Measurements from ENCODE around the gene CLECL1. TPM values are rescaled to one million over a fixed set of nuclear protein-coding genes. Genes with fewer than 3 reads are reported as not detected.

Gene CLECL1
- total and polyA plus RNA-seq, 2 of the 8 experiments (the other 6 are each of a cell fraction or from before 2014, with no cell fraction given): not detected

DNA sequence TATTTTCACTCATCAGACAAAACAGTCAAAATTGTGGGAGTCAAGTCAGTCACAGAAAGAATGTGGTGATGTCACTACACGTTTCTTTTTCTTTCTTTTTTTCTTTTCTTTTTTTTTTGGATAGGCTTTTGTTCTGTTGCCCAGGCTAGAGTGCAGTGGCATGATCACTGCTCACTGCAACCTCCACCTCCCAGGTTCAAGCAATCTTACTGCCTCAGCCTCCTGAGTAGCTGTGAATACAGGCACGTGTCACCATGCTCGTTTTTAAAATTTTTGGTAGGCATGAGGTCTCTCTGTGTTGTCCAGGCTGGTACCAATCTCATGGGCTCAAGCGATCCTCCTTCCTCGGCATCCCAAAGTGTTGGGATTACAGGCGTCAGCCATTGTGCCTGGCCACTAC lies 2.3 kb downstream of the CLECL1 start (continued):
- TF ChIP-seq, protein P1, sequence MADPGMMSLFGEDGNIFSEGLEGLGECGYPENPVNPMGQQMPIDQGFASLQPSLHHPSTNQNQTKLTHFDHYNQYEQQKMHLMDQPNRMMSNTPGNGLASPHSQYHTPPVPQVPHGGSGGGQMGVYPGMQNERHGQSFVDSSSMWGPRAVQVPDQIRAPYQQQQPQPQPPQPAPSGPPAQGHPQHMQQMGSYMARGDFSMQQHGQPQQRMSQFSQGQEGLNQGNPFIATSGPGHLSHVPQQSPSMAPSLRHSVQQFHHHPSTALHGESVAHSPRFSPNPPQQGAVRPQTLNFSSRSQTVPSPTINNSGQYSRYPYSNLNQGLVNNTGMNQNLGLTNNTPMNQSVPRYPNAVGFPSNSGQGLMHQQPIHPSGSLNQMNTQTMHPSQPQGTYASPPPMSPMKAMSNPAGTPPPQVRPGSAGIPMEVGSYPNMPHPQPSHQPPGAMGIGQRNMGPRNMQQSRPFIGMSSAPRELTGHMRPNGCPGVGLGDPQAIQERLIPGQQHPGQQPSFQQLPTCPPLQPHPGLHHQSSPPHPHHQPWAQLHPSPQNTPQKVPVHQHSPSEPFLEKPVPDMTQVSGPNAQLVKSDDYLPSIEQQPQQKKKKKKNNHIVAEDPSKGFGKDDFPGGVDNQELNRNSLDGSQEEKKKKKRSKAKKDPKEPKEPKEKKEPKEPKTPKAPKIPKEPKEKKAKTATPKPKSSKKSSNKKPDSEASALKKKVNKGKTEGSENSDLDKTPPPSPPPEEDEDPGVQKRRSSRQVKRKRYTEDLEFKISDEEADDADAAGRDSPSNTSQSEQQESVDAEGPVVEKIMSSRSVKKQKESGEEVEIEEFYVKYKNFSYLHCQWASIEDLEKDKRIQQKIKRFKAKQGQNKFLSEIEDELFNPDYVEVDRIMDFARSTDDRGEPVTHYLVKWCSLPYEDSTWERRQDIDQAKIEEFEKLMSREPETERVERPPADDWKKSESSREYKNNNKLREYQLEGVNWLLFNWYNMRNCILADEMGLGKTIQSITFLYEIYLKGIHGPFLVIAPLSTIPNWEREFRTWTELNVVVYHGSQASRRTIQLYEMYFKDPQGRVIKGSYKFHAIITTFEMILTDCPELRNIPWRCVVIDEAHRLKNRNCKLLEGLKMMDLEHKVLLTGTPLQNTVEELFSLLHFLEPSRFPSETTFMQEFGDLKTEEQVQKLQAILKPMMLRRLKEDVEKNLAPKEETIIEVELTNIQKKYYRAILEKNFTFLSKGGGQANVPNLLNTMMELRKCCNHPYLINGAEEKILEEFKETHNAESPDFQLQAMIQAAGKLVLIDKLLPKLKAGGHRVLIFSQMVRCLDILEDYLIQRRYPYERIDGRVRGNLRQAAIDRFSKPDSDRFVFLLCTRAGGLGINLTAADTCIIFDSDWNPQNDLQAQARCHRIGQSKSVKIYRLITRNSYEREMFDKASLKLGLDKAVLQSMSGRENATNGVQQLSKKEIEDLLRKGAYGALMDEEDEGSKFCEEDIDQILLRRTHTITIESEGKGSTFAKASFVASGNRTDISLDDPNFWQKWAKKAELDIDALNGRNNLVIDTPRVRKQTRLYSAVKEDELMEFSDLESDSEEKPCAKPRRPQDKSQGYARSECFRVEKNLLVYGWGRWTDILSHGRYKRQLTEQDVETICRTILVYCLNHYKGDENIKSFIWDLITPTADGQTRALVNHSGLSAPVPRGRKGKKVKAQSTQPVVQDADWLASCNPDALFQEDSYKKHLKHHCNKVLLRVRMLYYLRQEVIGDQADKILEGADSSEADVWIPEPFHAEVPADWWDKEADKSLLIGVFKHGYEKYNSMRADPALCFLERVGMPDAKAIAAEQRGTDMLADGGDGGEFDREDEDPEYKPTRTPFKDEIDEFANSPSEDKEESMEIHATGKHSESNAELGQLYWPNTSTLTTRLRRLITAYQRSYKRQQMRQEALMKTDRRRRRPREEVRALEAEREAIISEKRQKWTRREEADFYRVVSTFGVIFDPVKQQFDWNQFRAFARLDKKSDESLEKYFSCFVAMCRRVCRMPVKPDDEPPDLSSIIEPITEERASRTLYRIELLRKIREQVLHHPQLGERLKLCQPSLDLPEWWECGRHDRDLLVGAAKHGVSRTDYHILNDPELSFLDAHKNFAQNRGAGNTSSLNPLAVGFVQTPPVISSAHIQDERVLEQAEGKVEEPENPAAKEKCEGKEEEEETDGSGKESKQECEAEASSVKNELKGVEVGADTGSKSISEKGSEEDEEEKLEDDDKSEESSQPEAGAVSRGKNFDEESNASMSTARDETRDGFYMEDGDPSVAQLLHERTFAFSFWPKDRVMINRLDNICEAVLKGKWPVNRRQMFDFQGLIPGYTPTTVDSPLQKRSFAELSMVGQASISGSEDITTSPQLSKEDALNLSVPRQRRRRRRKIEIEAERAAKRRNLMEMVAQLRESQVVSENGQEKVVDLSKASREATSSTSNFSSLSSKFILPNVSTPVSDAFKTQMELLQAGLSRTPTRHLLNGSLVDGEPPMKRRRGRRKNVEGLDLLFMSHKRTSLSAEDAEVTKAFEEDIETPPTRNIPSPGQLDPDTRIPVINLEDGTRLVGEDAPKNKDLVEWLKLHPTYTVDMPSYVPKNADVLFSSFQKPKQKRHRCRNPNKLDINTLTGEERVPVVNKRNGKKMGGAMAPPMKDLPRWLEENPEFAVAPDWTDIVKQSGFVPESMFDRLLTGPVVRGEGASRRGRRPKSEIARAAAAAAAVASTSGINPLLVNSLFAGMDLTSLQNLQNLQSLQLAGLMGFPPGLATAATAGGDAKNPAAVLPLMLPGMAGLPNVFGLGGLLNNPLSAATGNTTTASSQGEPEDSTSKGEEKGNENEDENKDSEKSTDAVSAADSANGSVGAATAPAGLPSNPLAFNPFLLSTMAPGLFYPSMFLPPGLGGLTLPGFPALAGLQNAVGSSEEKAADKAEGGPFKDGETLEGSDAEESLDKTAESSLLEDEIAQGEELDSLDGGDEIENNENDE (IDR thresholded peaks at IDR 0.05; ENCODE audit: insufficient replicate concordance, low read length): no peak
- no peak for TF ChIP-seq RNF2 (IDR thresholded peaks at IDR 0.05; ENCODE audit: borderline replicate concordance, low read depth, low read length, missing control alignments, poor library complexity, severe bottlenecking)
- TF ChIP-seq, protein P2, sequence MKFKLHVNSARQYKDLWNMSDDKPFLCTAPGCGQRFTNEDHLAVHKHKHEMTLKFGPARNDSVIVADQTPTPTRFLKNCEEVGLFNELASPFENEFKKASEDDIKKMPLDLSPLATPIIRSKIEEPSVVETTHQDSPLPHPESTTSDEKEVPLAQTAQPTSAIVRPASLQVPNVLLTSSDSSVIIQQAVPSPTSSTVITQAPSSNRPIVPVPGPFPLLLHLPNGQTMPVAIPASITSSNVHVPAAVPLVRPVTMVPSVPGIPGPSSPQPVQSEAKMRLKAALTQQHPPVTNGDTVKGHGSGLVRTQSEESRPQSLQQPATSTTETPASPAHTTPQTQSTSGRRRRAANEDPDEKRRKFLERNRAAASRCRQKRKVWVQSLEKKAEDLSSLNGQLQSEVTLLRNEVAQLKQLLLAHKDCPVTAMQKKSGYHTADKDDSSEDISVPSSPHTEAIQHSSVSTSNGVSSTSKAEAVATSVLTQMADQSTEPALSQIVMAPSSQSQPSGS (IDR thresholded peaks at IDR 0.05; ENCODE audit: low read length): no peak
- no peak for TF ChIP-seq JUN (IDR thresholded peaks at IDR 0.05; ENCODE audit: low read depth, low read length)
- TF ChIP-seq, protein P3, sequence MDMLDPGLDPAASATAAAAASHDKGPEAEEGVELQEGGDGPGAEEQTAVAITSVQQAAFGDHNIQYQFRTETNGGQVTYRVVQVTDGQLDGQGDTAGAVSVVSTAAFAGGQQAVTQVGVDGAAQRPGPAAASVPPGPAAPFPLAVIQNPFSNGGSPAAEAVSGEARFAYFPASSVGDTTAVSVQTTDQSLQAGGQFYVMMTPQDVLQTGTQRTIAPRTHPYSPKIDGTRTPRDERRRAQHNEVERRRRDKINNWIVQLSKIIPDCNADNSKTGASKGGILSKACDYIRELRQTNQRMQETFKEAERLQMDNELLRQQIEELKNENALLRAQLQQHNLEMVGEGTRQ (IDR thresholded peaks at IDR 0.05; ENCODE audit: low read length): no peak
- no peak for TF ChIP-seq POLR2A (IDR thresholded peaks at IDR 0.05; ENCODE audit: control extremely low read depth in 1 of 2, low read depth in 2 of 2, low read length in 2 of 2)
